Spinal cord (tissue), 10 donors: ENCODE measurements around the gene TRPM2. TPM values are rescaled to one million over a fixed set of nuclear protein-coding genes. Genes with fewer than 3 reads are reported as not detected.

Experiments
- DNase-seq, 6 donors: peaks; one replicate each; pipeline versions ENCODE4 v3.0.0 to v3.0.0-alpha.2; 2013 to 2015; ENCODE audit warnings: low spot score in 6 of 6, low read depth in 4 of 6
- H3K27ac ChIP-seq: one replicate; pipeline ENCODE4 v1.5.1; 2013; ENCODE audit warnings: low read depth, low read length, control low read depth
- H3K27me3 ChIP-seq: one replicate; pipeline ENCODE4 v1.6.1; 2013; ENCODE audit warnings: low read length; ENCODE audit not compliant: control insufficient read depth, insufficient read depth
- H3K36me3 ChIP-seq: one replicate; pipeline ENCODE4 v1.6.1; 2013; ENCODE audit warnings: low read length; ENCODE audit not compliant: control insufficient read depth, insufficient read depth
- H3K4me1 ChIP-seq: one replicate; pipeline ENCODE4 v1.6.1; 2013; ENCODE audit warnings: low read length; ENCODE audit not compliant: control insufficient read depth, insufficient read depth
- H3K4me3 ChIP-seq: one replicate; pipeline ENCODE4 v1.5.1; 2013; ENCODE audit warnings: low read depth, low read length, control low read depth
- H3K9me3 ChIP-seq: one replicate; pipeline ENCODE4 v1.6.1; 2013; ENCODE audit warnings: low read length; ENCODE audit not compliant: control insufficient read depth, insufficient read depth
- WGBS: methylation state at CpG from one replicate; pipeline ENCODE4 v1.1.5; 2013; ENCODE audit warnings: missing lambda C conversion rate; ENCODE audit not compliant: insufficient coverage; 5-methylcytosine and 5-hydroxymethylcytosine counted together
- polyA plus RNA-seq, 2 donors: library from polyadenylated mRNA; unstranded; fragments of 120-200 nt; gene quantifications; one replicate each; pipeline ENCODE4 v1.2.1, GENCODE V29; 2013; ENCODE audit not compliant: insufficient read length in 2 of 2
- total RNA-seq, 2 donors: library from RNA; depleted of rRNA in 1 of 2; stranded (reverse); fragments of 120-200 nt in 1 of 2; fragments of >200 nt in 1 of 2; gene quantifications; one replicate each; pipeline versions ENCODE4 v1.2.3 to v1.2.4, GENCODE V29; 2013 to 2014
- donor health status: healthy.

Gene TRPM2
- total and polyA plus RNA-seq, 4 donors, result 4.0 to 21.4 (median 14.5) TPM

GRCh38 chr21:44379515-44379848, 26.1 kb downstream of the TRPM2 start:
- H3K9me3 ChIP-seq, result no peaks in the 10 kb centered on the region
- no peak overlapping the region for H3K4me3 ChIP-seq
- DNase-seq, result no peak
- no peaks in the 10 kb centered on the region for H3K27me3 ChIP-seq
- whole genome bisulfite sequencing, result 91% methylated on average over 5 of the region's 5 CpGs
- peaks cover 48% of the 10 kb centered on the region for H3K36me3 ChIP-seq
- H3K27ac ChIP-seq, result no peak overlapping the region
- peaks cover 12% of the 10 kb centered on the region for H3K4me1 ChIP-seq

GRCh38 chr21:44379991-44380865, 26.8 kb downstream of the TRPM2 start:
- Histone ChIP-seq H3K4me3 (no peak overlapping the region), H3K4me1 (peaks cover 12% of the 10 kb centered on the region), H3K36me3 (peaks cover 48% of the 10 kb centered on the region), H3K9me3 (peaks cover 3% of the 10 kb centered on the region), H3K27ac (no peak overlapping the region), H3K27me3 (no peaks in the 10 kb centered on the region)
- WGBS, result 44% methylated on average over 28 of the region's 31 CpGs
- DNase-seq, result peak in 2 of 6 donors; percentile 3 to 4

GRCh38 chr21:44380876-44381275, 27.5 kb downstream of the TRPM2 start:
- DNase-seq, result no peak
- Histone ChIP-seq H3K36me3 (peaks cover 42% of the 10 kb centered on the region), H3K4me1 (peaks cover 12% of the 10 kb centered on the region), H3K9me3 (peaks cover 3% of the 10 kb centered on the region), H3K4me3 (no peak overlapping the region), H3K27ac (no peak overlapping the region), H3K27me3 (no peaks in the 10 kb centered on the region)
- 76% methylated on average over 10 of the region's 10 CpGs for WGBS

- peaks cover 9% of the 10 kb centered on the region for H3K9me3 ChIP-seq
- H3K4me1 ChIP-seq, result peaks cover 12% of the 10 kb centered on the region
- no peaks in the 10 kb centered on the region for H3K27me3 ChIP-seq
- DNase-seq, result no peak
- no peak overlapping the region for H3K27ac ChIP-seq
- no peak overlapping the region for H3K4me3 ChIP-seq
- peaks cover 41% of the 10 kb centered on the region for H3K36me3 ChIP-seq
These were observed 28.5 kb downstream of the TRPM2 start for GRCh38 chr21:44381874-44382273.

- 88% methylated on average over 9 of the region's 9 CpGs for WGBS
- no peak overlapping the region for H3K27ac ChIP-seq
- H3K4me1 ChIP-seq, result peaks cover 12% of the 10 kb centered on the region
- no peak for DNase-seq
- no peak overlapping the region for H3K4me3 ChIP-seq
- H3K9me3 ChIP-seq, result peaks cover 10% of the 10 kb centered on the region
- peaks cover 35% of the 10 kb centered on the region for H3K36me3 ChIP-seq
- H3K27me3 ChIP-seq, result no peaks in the 10 kb centered on the region
These were observed 29.1 kb downstream of the TRPM2 start for GRCh38 chr21:44382536-44382935.

GRCh38 chr21:44383216-44383615, 29.8 kb downstream of the TRPM2 start:
- no peak for DNase-seq
- WGBS, result 93% methylated on average over 2 of the region's 4 CpGs
- peaks cover 12% of the 10 kb centered on the region for H3K4me1 ChIP-seq

GRCh38 chr21:44384968-44385367, 31.5 kb downstream of the TRPM2 start:
- Histone ChIP-seq H3K9me3 (peaks cover 10% of the 10 kb centered on the region), H3K27me3 (no peaks in the 10 kb centered on the region), H3K27ac (no peak overlapping the region), H3K4me3 (no peak overlapping the region), H3K36me3 (peaks cover 14% of the 10 kb centered on the region), H3K4me1 (peaks cover 10% of the 10 kb centered on the region)
- no CpG with 5 or more reads among the region's 2 CpGs for WGBS
- DNase-seq, result no peak

More at GRCh38 chr21:44383216-44383615, 29.8 kb downstream of the TRPM2 start:
- H3K27ac ChIP-seq, result no peak overlapping the region
- peaks cover 10% of the 10 kb centered on the region for H3K9me3 ChIP-seq
- H3K4me3 ChIP-seq, result no peak overlapping the region
- H3K36me3 ChIP-seq, result peaks cover 29% of the 10 kb centered on the region
- H3K27me3 ChIP-seq, result no peaks in the 10 kb centered on the region

GRCh38 chr21:44389335-44389734, 35.9 kb downstream of the TRPM2 start:
- Histone ChIP-seq H3K4me1 (no peaks in the 10 kb centered on the region), H3K9me3 (peaks cover 10% of the 10 kb centered on the region), H3K36me3 (peaks cover 5% of the 10 kb centered on the region), H3K27me3 (no peaks in the 10 kb centered on the region), H3K27ac (no peak overlapping the region), H3K4me3 (no peak overlapping the region)
- no CpG with 5 or more reads among the region's 1 CpG for WGBS
- DNase-seq, result no peak

GRCh38 chr21:44390886-44391285, 37.5 kb downstream of the TRPM2 start:
- no peak overlapping the region for H3K27ac ChIP-seq
- H3K4me1 ChIP-seq, result no peaks in the 10 kb centered on the region
- H3K36me3 ChIP-seq, result peaks cover 5% of the 10 kb centered on the region
- H3K9me3 ChIP-seq, result peaks cover 7% of the 10 kb centered on the region
- H3K27me3 ChIP-seq, result no peaks in the 10 kb centered on the region
- no peak for DNase-seq
- 91% methylated on average over 8 of the region's 8 CpGs for WGBS
- no peak overlapping the region for H3K4me3 ChIP-seq
